Mesenchymal stem cell (in vitro differentiated cells and primary cell): Measurements from ENCODE around the gene GPRASP2.

ENCODE experiments used
- DNase-seq: peaks from one replicate; pipeline ENCODE4 v3.0.0-alpha.2; 2013
- H2AFZ ChIP-seq: one replicate; pipeline ENCODE4 v1.6.1; 2013; ENCODE audit warnings: low read depth, mild to moderate bottlenecking, control low read depth, inconsistent platforms, low read length, moderate library complexity
- H2AK5ac ChIP-seq: 2 replicates; pipeline ENCODE4 v1.6.1; 2013; ENCODE audit warnings: low read length, moderate library complexity, mild to moderate bottlenecking, inconsistent platforms; ENCODE audit not compliant: severe bottlenecking
- H2BK120ac ChIP-seq: one replicate; pipeline ENCODE4 v1.6.1; 2013; ENCODE audit warnings: low read depth, mild to moderate bottlenecking, inconsistent platforms, low read length, moderate library complexity
- H2BK12ac ChIP-seq, 2 experiments: one replicate each; pipeline ENCODE4 v1.6.1; 2013; ENCODE audit warnings: inconsistent platforms in 2 of 2, low read length in 2 of 2, mild to moderate bottlenecking in 2 of 2, moderate library complexity in 2 of 2, control low read depth in 1 of 2
- H2BK15ac ChIP-seq: one replicate; pipeline ENCODE4 v1.6.1; 2013; ENCODE audit warnings: mild to moderate bottlenecking, low read depth, inconsistent platforms; ENCODE audit not compliant: poor library complexity, severe bottlenecking
- H2BK5ac ChIP-seq: 2 replicates; pipeline ENCODE4 v1.6.1; 2013; ENCODE audit warnings: low read depth, mild to moderate bottlenecking, low read length, control low read depth, inconsistent platforms; ENCODE audit not compliant: poor library complexity, severe bottlenecking
- H3K14ac ChIP-seq, 2 experiments: one replicate each; pipeline ENCODE4 v1.6.1; 2013; ENCODE audit warnings: inconsistent platforms in 2 of 2, low read length in 2 of 2, control low read depth in 1 of 2, mild to moderate bottlenecking in 1 of 2, moderate library complexity in 1 of 2
- H3K18ac ChIP-seq, 2 experiments: one replicate each; pipeline ENCODE4 v1.6.1; 2013; ENCODE audit warnings: inconsistent platforms in 2 of 2, low read length in 2 of 2, control low read depth in 1 of 2, low read depth in 1 of 2, mild to moderate bottlenecking in 1 of 2
- H3K23ac ChIP-seq, 2 experiments: one replicate each; pipeline ENCODE4 v1.6.1; 2013; ENCODE audit warnings: inconsistent platforms in 2 of 2, low read length in 2 of 2, mild to moderate bottlenecking in 2 of 2, moderate library complexity in 2 of 2, control low read depth in 1 of 2
- H3K27ac ChIP-seq: 2 replicates; pipeline ENCODE4 v1.5.1; 2013; ENCODE audit warnings: mild to moderate bottlenecking, moderate library complexity, low read length, control low read depth, inconsistent platforms; ENCODE audit not compliant: poor library complexity, severe bottlenecking
- H3K27me3 ChIP-seq, 2 experiments: 2 replicates each; pipeline versions ENCODE4 v1.6.1 to v1.7.0; 2013; ENCODE audit warnings: low read length in 2 of 2, mild to moderate bottlenecking in 2 of 2, moderate library complexity in 2 of 2, control low read depth in 1 of 2, inconsistent platforms in 1 of 2; ENCODE audit not compliant: control insufficient read depth in 1 of 2, insufficient read depth in 1 of 2
- H3K36me3 ChIP-seq, 2 experiments: 2 replicates each; pipeline versions ENCODE4 v1.6.1 to v1.7.0; 2013; ENCODE audit warnings: low read length in 2 of 2, control low read depth in 1 of 2, inconsistent platforms in 1 of 2, low read depth in 1 of 2, mild to moderate bottlenecking in 1 of 2; ENCODE audit not compliant: insufficient read depth in 2 of 2, control insufficient read depth in 1 of 2
- H3K4ac ChIP-seq, 2 experiments: one replicate each; pipeline ENCODE4 v1.6.1; 2013; ENCODE audit warnings: inconsistent platforms in 2 of 2, low read length in 2 of 2, mild to moderate bottlenecking in 2 of 2, moderate library complexity in 2 of 2, control low read depth in 1 of 2, low read depth in 1 of 2
- H3K4me1 ChIP-seq: 2 replicates; pipeline ENCODE4 v1.6.1; 2013; ENCODE audit warnings: low read depth, low read length, control low read depth; ENCODE audit not compliant: control insufficient read depth, insufficient read depth
- H3K4me2 ChIP-seq: 2 replicates; pipeline ENCODE4 v1.6.1; 2013; ENCODE audit warnings: low read length, mild to moderate bottlenecking, inconsistent platforms; ENCODE audit not compliant: poor library complexity, severe bottlenecking
- H3K4me3 ChIP-seq, 2 experiments: 2 replicates each; pipeline versions ENCODE4 v1.5.1 to v1.7.0; 2013; ENCODE audit warnings: low read length in 2 of 2, mild to moderate bottlenecking in 2 of 2, control low read depth in 1 of 2, low read depth in 1 of 2; ENCODE audit not compliant: insufficient read depth in 1 of 2
- H3K79me1 ChIP-seq: replicated peaks from 2 replicates; pipeline ENCODE4 v1.6.1; 2013; ENCODE audit warnings: mild to moderate bottlenecking, control low read depth, low read length, inconsistent platforms; ENCODE audit not compliant: poor library complexity, severe bottlenecking
- H3K9ac ChIP-seq: 2 replicates; pipeline ENCODE4 v1.7.0; 2013; ENCODE audit warnings: mild to moderate bottlenecking, low read length, moderate library complexity
- H3K9me3 ChIP-seq: 2 replicates; pipeline ENCODE4 v1.7.0; 2013; ENCODE audit warnings: mild to moderate bottlenecking, low read length; ENCODE audit not compliant: control insufficient read depth
- H4K8ac ChIP-seq: one replicate; pipeline ENCODE4 v1.6.1; 2013; ENCODE audit warnings: inconsistent platforms, mild to moderate bottlenecking, low read length, moderate library complexity
- H4K91ac ChIP-seq: one replicate; pipeline ENCODE4 v1.6.1; 2013; ENCODE audit warnings: mild to moderate bottlenecking, low read length, inconsistent platforms
- WGBS: methylation state at CpG from one replicate; pipeline ENCODE4 v1.1.7; 2013; ENCODE audit warnings: mixed read lengths; 5-methylcytosine and 5-hydroxymethylcytosine counted together

The GPRASP2 gene

GRCh38 chrX:102712981-102713625 lies 855 bp downstream of the GPRASP2 start:
- Histone ChIP-seq H2AFZ (peak overlapping the region; percentile 39), H3K9ac (peak overlapping the region; percentile 93), H3K14ac (peak overlapping the region in 1 of 2 experiments; percentile 57), H2BK15ac (peak overlapping the region; percentile 67), H4K91ac (no peak overlapping the region), H2AK5ac (no peak overlapping the region), H3K23ac (no peak overlapping the region), H3K9me3 (no peaks in the 10 kb centered on the region), H3K36me3 (peaks cover 5 to 16% of the 10 kb centered on the region in 2 experiments), H3K79me1 (peaks cover 16% of the 10 kb centered on the region), H3K4me1 (peaks cover 2% of the 10 kb centered on the region), H2BK12ac (no peak overlapping the region), H3K4me3 (peak overlapping the region; percentile 79 to 84), H4K8ac (no peak overlapping the region), H3K27me3 (peaks cover 0 to 4% of the 10 kb centered on the region in 2 experiments), H3K18ac (peak overlapping the region; percentile 2 to 33), H3K4me2 (peak overlapping the region; percentile 80), H3K27ac (no peak overlapping the region), H2BK5ac (no peak overlapping the region), H3K4ac (no peak overlapping the region), H2BK120ac (no peak overlapping the region)
- WGBS = 0% methylated on average over 3 of the region's 23 CpGs
- DNase-seq = peak; percentile 66

DNA sequence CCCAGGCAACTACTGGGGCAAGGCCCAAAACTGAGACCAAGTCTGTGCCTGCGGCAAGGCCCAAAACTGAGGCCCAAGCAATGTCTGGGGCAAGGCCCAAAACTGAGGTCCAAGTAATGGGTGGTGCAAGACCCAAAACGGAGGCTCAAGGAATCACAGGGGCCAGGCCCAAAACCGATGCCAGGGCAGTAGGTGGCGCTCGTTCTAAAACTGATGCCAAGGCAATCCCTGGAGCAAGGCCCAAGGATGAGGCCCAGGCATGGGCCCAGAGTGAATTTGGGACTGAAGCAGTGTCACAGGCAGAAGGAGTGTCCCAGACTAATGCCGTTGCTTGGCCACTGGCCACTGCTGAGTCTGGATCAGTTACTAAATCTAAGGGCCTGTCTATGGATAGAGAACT lies 2.7 kb downstream of the GPRASP2 start:
- WGBS = 94% methylated on average over 6 of the region's 6 CpGs

GRCh38 chrX:102715967-102716366 lies 3.7 kb downstream of the GPRASP2 start:
- no peak overlapping the region for H3K23ac ChIP-seq
- H4K8ac ChIP-seq = no peak overlapping the region
- H3K9ac ChIP-seq = no peak overlapping the region
- peaks cover 16% of the 10 kb centered on the region for H3K79me1 ChIP-seq
- H3K36me3 ChIP-seq = peaks cover 5 to 16% of the 10 kb centered on the region in 2 experiments
- no peak for DNase-seq
- H2BK12ac ChIP-seq = no peak overlapping the region
- no peak overlapping the region for H3K4ac ChIP-seq
- no peak overlapping the region for H2AFZ ChIP-seq
- peaks cover 2% of the 10 kb centered on the region for H3K4me1 ChIP-seq
- H2AK5ac ChIP-seq = no peak overlapping the region
- H3K14ac ChIP-seq = no peak overlapping the region
- H3K27me3 ChIP-seq = no peaks in the 10 kb centered on the region
- no peak overlapping the region for H3K4me3 ChIP-seq
- 97% methylated on average over 4 of the region's 5 CpGs for WGBS
- no peak overlapping the region for H3K27ac ChIP-seq
- no peak overlapping the region for H4K91ac ChIP-seq
- H3K4me2 ChIP-seq = no peak overlapping the region
- H2BK5ac ChIP-seq = no peak overlapping the region
- no peak overlapping the region for H3K18ac ChIP-seq
- H2BK120ac ChIP-seq = no peak overlapping the region
- no peaks in the 10 kb centered on the region for H3K9me3 ChIP-seq
- no peak overlapping the region for H2BK15ac ChIP-seq

More for the DNA sequence above, 2.7 kb downstream of the GPRASP2 start:
- Histone ChIP-seq H3K4me2 (no peak overlapping the region), H3K14ac (no peak overlapping the region), H2BK120ac (no peak overlapping the region), H3K27ac (no peak overlapping the region), H3K36me3 (peaks cover 5 to 16% of the 10 kb centered on the region in 2 experiments), H3K79me1 (peaks cover 16% of the 10 kb centered on the region), H2AK5ac (no peak overlapping the region), H3K4me3 (no peak overlapping the region), H3K4me1 (peaks cover 2% of the 10 kb centered on the region), H4K91ac (no peak overlapping the region), H4K8ac (no peak overlapping the region), H3K27me3 (no peaks in the 10 kb centered on the region), H3K9ac (no peak overlapping the region), H2BK5ac (no peak overlapping the region), H3K23ac (no peak overlapping the region), H2BK12ac (no peak overlapping the region), H3K4ac (no peak overlapping the region), H3K9me3 (no peaks in the 10 kb centered on the region), H2BK15ac (no peak overlapping the region), H2AFZ (no peak overlapping the region), H3K18ac (no peak overlapping the region)
- DNase-seq = no peak

GRCh38 chrX:102720237-102721168 lies 8.3 kb downstream of the GPRASP2 start, which contains the start of gene GPRASP3:
GPRASP3 (plus strand) TSS chrX:102720743; CDS start chrX:102748996, 28,253 bp downstream.
- Histone ChIP-seq H3K4ac (peak within 1 kb of the TSS in 1 of 2 experiments; percentile 43), H3K36me3 (peaks cover 0 to 4% of the 10 kb centered on the region in 2 experiments), H3K27ac (no peak within 1 kb of the TSS), H3K4me2 (peak within 1 kb of the TSS; percentile 12), H2BK5ac (no peak within 1 kb of the TSS), H4K8ac (peak within 1 kb of the TSS; percentile 75), H3K18ac (peak within 1 kb of the TSS in 1 of 2 experiments; percentile 74), H3K9me3 (no peaks in the 10 kb centered on the region), H4K91ac (no peak within 1 kb of the TSS), H2BK120ac (no peak within 1 kb of the TSS), H3K79me1 (no peaks in the 10 kb centered on the region), H2AK5ac (no peak within 1 kb of the TSS), H3K27me3 (peaks cover 0 to 4% of the 10 kb centered on the region in 2 experiments), H3K9ac (peak within 1 kb of the TSS; percentile 57), H2BK12ac (no peak within 1 kb of the TSS), H3K4me3 (peak within 1 kb of the TSS; percentile 48 to 71), H3K14ac (no peak within 1 kb of the TSS), H2BK15ac (no peak within 1 kb of the TSS), H3K4me1 (peaks cover 3% of the 10 kb centered on the region), H3K23ac (no peak within 1 kb of the TSS), H2AFZ (peak within 1 kb of the TSS; percentile 78)
- WGBS = 6% methylated on average over 17 of the region's 31 CpGs
- DNase-seq = peak; percentile 74
